Fibroblast of the aortic adventitia (primary cell): ENCODE data around the gene SLPI. TPM values are rescaled to one million over a fixed set of nuclear protein-coding genes. Genes with fewer than 3 reads are reported as not detected.

Experiments
- DNase-seq: peaks from one replicate; pipeline ENCODE4 v3.0.0-alpha.2; 2010; ENCODE audit warnings: low read depth
- H3K4me3 ChIP-seq: 2 replicates; pipeline ENCODE4 v1.5.1; 2011; ENCODE audit warnings: low read depth, mild to moderate bottlenecking, control low read depth, low read length, moderate library complexity
- CTCF ChIP-seq: IDR thresholded peaks from 2 replicates; pipeline ENCODE4 v1.5.1; 2011; ENCODE audit warnings: mild to moderate bottlenecking, low read length, control low read depth, inconsistent platforms; ENCODE audit not compliant: insufficient read depth
- total RNA-seq: library from RNA; depleted of rRNA; stranded (reverse); fragments of >200 nt; gene quantifications from 2 replicates; pipeline ENCODE4 v1.2.3, GENCODE V29; 2012; ENCODE audit warnings: low replicate concordance

SLPI gene
- total RNA-seq, 1 donor, result 0.63 TPM

GRCh38 chr20:45247865-45248264 is 6.5 kb downstream of the SLPI start:
- TF ChIP-seq CTCF, result no peak
- no peak overlapping the region for H3K4me3 ChIP-seq
- DNase-seq, result no peak

GRCh38 chr20:45246109-45246508 is 8.3 kb downstream of the SLPI start:
- no peak for TF ChIP-seq CTCF
- no peak for DNase-seq
- no peak overlapping the region for H3K4me3 ChIP-seq

- no peak overlapping the region for H3K4me3 ChIP-seq
- no peak for TF ChIP-seq CTCF
- no peak for DNase-seq
These were observed 16.2 kb downstream of the SLPI start for GRCh38 chr20:45238139-45238538.

GRCh38 chr20:45235995-45236394 is 18.4 kb downstream of the SLPI start:
- DNase-seq, result no peak
- H3K4me3 ChIP-seq, result no peak overlapping the region
- peak; percentile 46 for TF ChIP-seq CTCF

GRCh38 chr20:45230631-45231030 is 23.7 kb downstream of the SLPI start:
- DNase-seq, result no peak
- no peak overlapping the region for H3K4me3 ChIP-seq
- no peak for TF ChIP-seq CTCF

GRCh38 chr20:45229264-45230056 is 24.9 kb downstream of the SLPI start:
- no peak overlapping the region for H3K4me3 ChIP-seq
- TF ChIP-seq CTCF, result peak; percentile 39
- DNase-seq, result no peak

- no peak for TF ChIP-seq CTCF
- no peak overlapping the region for H3K4me3 ChIP-seq
These were observed 28.1 kb downstream of the SLPI start for GRCh38 chr20:45226287-45226686.

More at GRCh38 chr20:45226287-45226686, 28.1 kb downstream of the SLPI start:
- DNase-seq, result no peak
